HEK293T (cell line): ENCODE data around the gene SMTN.

Experiments
- CTCF ChIA-PET: fragments of 350-600 bp; formaldehyde crosslinking; extraction: SDS; loops from one replicate; lab custom pipeline; 2021; ENCODE audit warnings: antibody characterized with exemption, inconsistent platforms; lab: Yijun Ruan, JAX
- POLR2A ChIA-PET: fragments of 350-600 bp; formaldehyde crosslinking; extraction: SDS; loops from one replicate; lab custom pipeline; 2020; ENCODE audit warnings: antibody characterized with exemption, inconsistent platforms; lab: Yijun Ruan, JAX
- DNase-seq: peaks from one replicate; pipeline ENCODE4 v3.0.0; 2012; ENCODE audit warnings: mixed read lengths; ENCODE audit errors: extremely low spot score
- ARNT ChIP-seq: fragments of 450-650 bp; IDR thresholded peaks from 2 replicates; pipeline ENCODE4 v1.6.1; 2017; ENCODE audit warnings: mild to moderate bottlenecking
- BHLHE40 ChIP-seq: fragments of 450-650 bp; IDR thresholded peaks from 2 replicates; pipeline ENCODE4 v1.6.1; 2016; ENCODE audit warnings: mild to moderate bottlenecking, moderate library complexity, borderline replicate concordance
- CTBP1 ChIP-seq: fragments of 450-650 bp; IDR thresholded peaks from 2 replicates; pipeline ENCODE4 v1.6.1; 2016; ENCODE audit warnings: borderline replicate concordance
- ELF4 ChIP-seq: fragments of 450-650 bp; IDR thresholded peaks from 2 replicates; pipeline ENCODE4 v1.6.1; 2017; ENCODE audit warnings: antibody characterized with exemption
- FOXA1 ChIP-seq: fragments of 450-650 bp; IDR thresholded peaks from 2 replicates; pipeline ENCODE4 v1.6.1; 2016; ENCODE audit warnings: mild to moderate bottlenecking
- FOXK2 ChIP-seq: fragments of 450-650 bp; IDR thresholded peaks from 2 replicates; pipeline ENCODE4 v1.6.1; 2016; ENCODE audit warnings: mild to moderate bottlenecking
- FOXM1 ChIP-seq: fragments of 450-650 bp; IDR thresholded peaks from 2 replicates; pipeline ENCODE4 v1.6.1; 2017; ENCODE audit warnings: mild to moderate bottlenecking, borderline replicate concordance
- HDGF ChIP-seq: fragments of 450-650 bp; IDR thresholded peaks from 2 replicates; pipeline ENCODE4 v1.6.1; 2017; ENCODE audit warnings: antibody characterized with exemption, borderline replicate concordance
- L3MBTL2 ChIP-seq: fragments of 450-650 bp; conservative IDR thresholded peaks from 2 replicates; pipeline ENCODE4 v1.6.1; 2016; ENCODE audit warnings: mild to moderate bottlenecking
- LEF1 ChIP-seq: fragments of 450-650 bp; IDR thresholded peaks from 2 replicates; pipeline ENCODE4 v1.6.1; 2017; ENCODE audit warnings: mild to moderate bottlenecking, borderline replicate concordance
- NFRKB ChIP-seq: fragments of 450-650 bp; IDR thresholded peaks from 2 replicates; pipeline ENCODE4 v1.6.1; 2016; ENCODE audit warnings: mild to moderate bottlenecking, moderate library complexity
- SP1 ChIP-seq: fragments of 450-650 bp; IDR thresholded peaks from 2 replicates; pipeline ENCODE4 v1.6.1; 2017
- SUZ12 ChIP-seq: fragments of 450-650 bp; IDR thresholded peaks from 2 replicates; pipeline ENCODE4 v1.6.1; 2016; ENCODE audit warnings: mild to moderate bottlenecking
- TARDBP ChIP-seq: fragments of 450-650 bp; IDR thresholded peaks from 2 replicates; pipeline ENCODE4 v1.6.1; 2016
- ZNF384 ChIP-seq: fragments of 450-650 bp; IDR thresholded peaks from 2 replicates; pipeline ENCODE4 v1.6.1; 2016
- TF ChIP-seq, protein P1 (sequence below): fragments of 450-650 bp; IDR thresholded peaks from 2 replicates; pipeline ENCODE4 v1.6.1; 2016

SMTN gene

DNA sequence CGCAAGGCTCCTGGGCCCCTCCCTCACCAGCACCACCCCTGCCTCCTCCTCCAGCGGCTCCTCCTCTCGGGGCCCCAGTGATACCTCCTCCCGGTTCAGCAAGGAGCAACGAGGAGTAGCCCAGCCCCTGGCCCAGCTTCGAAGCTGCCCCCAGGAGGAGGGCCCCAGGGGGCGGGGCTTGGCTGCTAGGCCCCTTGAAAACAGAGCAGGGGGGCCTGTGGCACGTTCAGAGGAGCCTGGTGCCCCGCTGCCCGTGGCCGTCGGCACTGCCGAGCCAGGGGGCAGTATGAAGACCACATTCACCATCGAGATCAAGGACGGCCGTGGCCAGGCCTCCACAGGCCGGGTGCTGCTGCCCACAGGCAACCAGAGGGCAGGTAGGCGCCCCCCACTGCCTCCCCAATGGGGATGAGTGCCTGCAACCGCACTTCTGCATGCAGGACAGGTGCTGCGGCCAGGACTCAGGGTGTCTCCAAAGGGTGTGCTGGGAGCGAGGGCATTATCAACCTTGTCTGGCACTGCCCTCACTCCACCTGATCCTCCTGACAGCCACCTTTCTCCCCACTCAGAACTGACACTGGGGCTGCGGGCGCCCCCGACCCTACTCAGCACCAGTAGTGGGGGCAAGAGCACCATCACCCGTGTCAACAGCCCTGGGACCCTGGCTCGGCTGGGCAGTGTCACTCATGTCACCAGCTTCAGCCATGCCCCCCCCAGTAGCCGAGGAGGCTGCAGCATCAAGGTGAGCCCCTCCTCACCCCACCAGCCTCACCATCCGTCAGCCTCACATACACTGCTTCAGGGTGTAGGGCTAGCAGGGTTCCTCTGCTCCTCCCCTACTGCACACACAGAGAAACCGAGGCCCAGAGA lies 10.2 kb downstream of the SMTN start:
- no peak for DNase-seq
- ChIA-PET CTCF (no interaction called here), POLR2A (no interaction called here)
- no peak for TF ChIP-seq BHLHE40
- TF ChIP-seq LEF1 = no peak
- TF ChIP-seq ZNF384 = no peak
- no peak for TF ChIP-seq L3MBTL2
- TF ChIP-seq CTBP1 = no peak
- no peak for TF ChIP-seq ARNT
- TF ChIP-seq ELF4 = no peak
- TF ChIP-seq NFRKB = no peak
- no peak for TF ChIP-seq FOXK2

DNA sequence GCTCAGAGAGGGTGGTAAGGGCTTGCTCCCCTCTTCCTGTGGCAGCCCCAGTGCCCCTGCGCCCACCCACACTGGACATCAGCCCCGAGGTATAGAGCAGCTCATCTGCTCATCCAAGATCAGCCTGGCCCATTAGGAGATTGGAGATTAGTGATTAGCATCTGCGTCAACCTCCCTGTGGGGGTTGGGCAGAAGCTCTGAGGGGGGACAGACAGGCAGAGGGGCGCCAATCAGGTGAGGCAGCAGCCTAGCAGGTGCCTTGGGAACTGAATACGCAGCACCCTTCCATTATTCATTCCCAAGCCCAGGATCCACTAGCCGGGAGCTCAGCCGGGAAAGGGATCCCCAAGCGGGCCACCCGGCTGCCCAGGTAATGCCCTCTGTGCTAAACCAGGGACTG lies 11.0 kb downstream of the SMTN start:
- no peak for TF ChIP-seq ZNF384
- TF ChIP-seq FOXK2 = no peak
- TF ChIP-seq TARDBP = no peak
- TF ChIP-seq FOXM1 = no peak
- TF ChIP-seq SUZ12 = no peak
- no peak for TF ChIP-seq NFRKB
- TF ChIP-seq LEF1 = no peak
- TF ChIP-seq L3MBTL2 = no peak
- TF ChIP-seq FOXA1 = no peak
- TF ChIP-seq BHLHE40 = no peak
- TF ChIP-seq CTBP1 = no peak
- TF ChIP-seq, protein P1, sequence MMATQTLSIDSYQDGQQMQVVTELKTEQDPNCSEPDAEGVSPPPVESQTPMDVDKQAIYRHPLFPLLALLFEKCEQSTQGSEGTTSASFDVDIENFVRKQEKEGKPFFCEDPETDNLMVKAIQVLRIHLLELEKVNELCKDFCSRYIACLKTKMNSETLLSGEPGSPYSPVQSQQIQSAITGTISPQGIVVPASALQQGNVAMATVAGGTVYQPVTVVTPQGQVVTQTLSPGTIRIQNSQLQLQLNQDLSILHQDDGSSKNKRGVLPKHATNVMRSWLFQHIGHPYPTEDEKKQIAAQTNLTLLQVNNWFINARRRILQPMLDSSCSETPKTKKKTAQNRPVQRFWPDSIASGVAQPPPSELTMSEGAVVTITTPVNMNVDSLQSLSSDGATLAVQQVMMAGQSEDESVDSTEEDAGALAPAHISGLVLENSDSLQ = no peak
- no peak for TF ChIP-seq SP1
- TF ChIP-seq ARNT = no peak
- POLR2A ChIA-PET = no interaction called here
- no peak for DNase-seq
- CTCF ChIA-PET = no interaction called here

DNA sequence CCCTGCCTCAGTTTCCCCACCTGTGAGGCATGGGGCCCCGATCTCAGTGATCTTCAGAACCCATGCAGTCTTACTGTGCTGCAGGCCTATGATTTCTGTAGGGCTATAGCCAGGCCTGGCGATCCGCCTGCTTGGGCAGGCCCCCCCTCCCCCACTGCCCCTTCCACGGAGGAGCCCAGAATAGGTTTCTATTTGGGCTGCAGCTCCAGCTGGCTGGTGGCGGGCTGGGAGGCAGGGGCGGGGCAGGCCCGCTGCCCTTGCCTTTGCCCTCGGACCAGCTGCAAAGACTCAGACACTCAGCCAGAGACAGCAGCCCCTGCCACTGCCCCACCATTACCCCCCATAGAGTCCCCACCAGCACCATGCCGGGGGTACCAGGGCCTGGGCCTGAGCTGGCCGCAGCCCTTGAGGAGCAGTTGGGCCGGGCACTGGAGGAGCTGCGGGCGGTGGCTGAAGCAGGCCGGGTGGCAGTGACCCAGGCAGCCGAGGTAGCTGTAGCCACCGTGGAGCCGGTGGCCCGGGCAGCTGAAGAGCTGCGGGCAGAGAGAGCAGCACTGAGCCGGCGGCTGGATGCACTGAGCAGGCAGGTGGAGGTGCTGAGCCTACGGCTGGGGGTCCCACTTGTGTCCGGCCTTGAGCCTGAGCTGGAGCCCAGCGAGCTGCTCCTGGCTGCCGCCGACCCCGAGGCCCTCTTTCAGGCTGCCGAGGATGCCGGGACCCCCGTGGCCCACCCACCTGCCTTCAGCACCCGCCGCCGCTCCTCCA lies 12.2 kb downstream of the SMTN start:
- DNase-seq = no peak
- POLR2A ChIA-PET = interaction anchor here (1.0 kb wide), 1 partner anchor 12 kb away, joined by 3 read pairs; the partner anchor contains the start of gene SMTN
- CTCF ChIA-PET = interaction anchor here (1.0 to 1.2 kb wide), 2 partner anchors 10 to 14 kb away, joined by 3 read pairs; partner anchors contain the start of gene SELENOM
- TF ChIP-seq ZNF384 = no peak
- TF ChIP-seq FOXK2 = no peak
- no peak for TF ChIP-seq ARNT
- no peak for TF ChIP-seq CTBP1
- TF ChIP-seq ELF4 = no peak
- no peak for TF ChIP-seq SUZ12
- no peak for TF ChIP-seq SP1
- no peak for TF ChIP-seq BHLHE40
- no peak for TF ChIP-seq NFRKB
- no peak for TF ChIP-seq TARDBP
- TF ChIP-seq, protein P1 = no peak
- no peak for TF ChIP-seq L3MBTL2
- no peak for TF ChIP-seq LEF1
- TF ChIP-seq FOXM1 = no peak
- TF ChIP-seq HDGF = no peak
- no peak for TF ChIP-seq FOXA1

DNA sequence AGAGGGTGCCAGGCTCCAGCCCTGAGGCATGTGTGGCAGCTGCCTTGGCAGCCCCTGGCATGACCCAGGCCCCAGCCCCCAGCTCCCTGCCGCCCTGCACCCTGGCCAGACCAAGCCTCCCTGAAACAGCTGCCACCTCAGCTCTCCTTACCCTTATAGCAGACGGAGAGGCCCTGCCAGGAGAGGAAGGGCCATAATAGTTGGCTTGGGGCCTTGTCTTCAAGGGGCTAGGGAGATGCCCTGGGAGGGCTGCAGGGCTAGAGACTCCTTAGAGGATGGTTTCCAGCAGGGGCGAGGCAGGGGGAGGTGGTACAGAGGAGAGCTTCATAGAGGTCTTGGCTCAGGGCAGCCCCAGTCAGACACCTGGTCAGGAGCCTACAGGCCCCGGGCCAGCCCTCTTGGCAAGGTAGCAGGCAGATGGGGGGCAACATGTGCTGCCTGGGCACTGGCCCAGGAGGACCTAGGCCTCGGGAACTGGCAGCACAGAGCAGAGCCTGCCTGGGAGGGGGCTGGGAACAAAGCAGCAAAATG lies 13.0 kb downstream of the SMTN start:
- ChIA-PET POLR2A (interaction anchor here (1.0 kb wide), 1 partner anchor 13 kb away, joined by 3 read pairs; the partner anchor contains the start of gene SMTN), CTCF (interaction anchor here (1.0 to 1.2 kb wide), 2 partner anchors 11 to 13 kb away, joined by 3 read pairs; partner anchors contain the start of gene SELENOM)
- TF ChIP-seq HDGF (no peak), BHLHE40 (no peak), FOXA1 (no peak), TARDBP (no peak), ARNT (no peak), ZNF384 (no peak), FOXM1 (no peak), SP1 (no peak)
- no peak for DNase-seq

DNA sequence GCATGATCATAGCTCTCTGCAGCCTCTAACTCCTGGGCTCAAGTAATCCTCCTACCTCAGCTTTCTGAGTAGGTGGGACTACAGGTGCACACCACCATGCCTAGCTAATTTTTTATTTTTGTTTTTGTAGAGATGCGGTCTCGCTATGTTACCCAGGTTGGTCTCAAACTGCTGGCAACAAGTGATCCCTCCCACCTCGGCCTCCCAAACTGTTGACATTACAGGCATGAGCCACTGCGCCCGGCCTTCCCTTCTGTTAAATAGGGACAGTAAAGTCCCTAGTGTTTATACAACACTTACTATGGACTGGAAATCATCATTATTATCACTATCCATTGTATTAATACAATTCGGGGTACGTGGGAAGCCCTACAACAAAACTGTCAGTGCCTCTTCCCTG lies 13.6 kb downstream of the SMTN start:
- POLR2A ChIA-PET = interaction anchor here (1.5 kb wide), 1 partner anchor 13 kb away, joined by 7 read pairs; the partner anchor contains the start of gene SELENOM
- DNase-seq = no peak
- CTCF ChIA-PET = interaction anchor here (1.0 to 1.2 kb wide), 2 partner anchors 11 to 12 kb away, joined by 3 read pairs; partner anchors contain the start of gene SELENOM
- no peak for TF ChIP-seq FOXK2
- no peak for TF ChIP-seq BHLHE40
- TF ChIP-seq TARDBP = no peak
- TF ChIP-seq, protein P1 = no peak
- TF ChIP-seq ZNF384 = no peak
- TF ChIP-seq FOXM1 = no peak
- no peak for TF ChIP-seq L3MBTL2
- no peak for TF ChIP-seq HDGF
- no peak for TF ChIP-seq ARNT
- no peak for TF ChIP-seq SUZ12
- no peak for TF ChIP-seq SP1
